ENCODE measurements around the gene JARID2. TPM values are rescaled to one million over a fixed set of nuclear protein-coding genes. Genes with fewer than 3 reads are reported as not detected.

The JARID2 gene
- total and polyA plus RNA-seq, 9 of the 15 experiments (the other 6 are each of a cell fraction or from before 2014, with no cell fraction given): 5.0 to 29.0 (median 15.6) TPM

DNA sequence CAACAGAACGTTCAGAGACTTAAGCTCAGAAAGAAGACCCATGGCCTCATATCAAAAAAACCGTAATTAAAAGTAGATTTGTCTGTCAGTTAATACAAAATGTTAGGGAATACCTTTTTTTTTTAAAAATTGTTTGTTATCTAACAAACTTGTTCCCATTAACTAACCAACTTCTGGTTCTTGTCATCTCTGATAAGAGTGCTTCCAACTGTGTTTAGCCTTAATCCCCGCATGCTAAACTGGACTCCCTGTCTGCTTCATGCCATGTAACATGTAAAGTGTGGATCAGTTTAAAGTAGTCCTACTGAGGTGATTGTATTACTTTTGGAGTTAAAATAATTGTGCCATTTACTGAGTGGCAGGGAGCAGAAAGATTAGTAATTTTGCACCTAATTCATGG is 6.3 kb downstream of the JARID2 start (continued):
- TF ChIP-seq ZNF592 (IDR thresholded peaks at IDR 0.05) (peak; percentile 36; the same call in 1 of the 2 replicates), MECOM (CRISPR knock-in tag; IDR thresholded peaks at IDR 0.05) (no peak), MNT (conservative IDR thresholded peaks at IDR 0.05) (peak in 1 of 2 experiments; percentile 23; a peak in 1 of 4 replicates), CBX3 (IDR thresholded peaks at IDR 0.05; ENCODE audit: borderline replicate concordance in 1 of 2, low read length in 2 of 2) (peak in 1 of 2 experiments; percentile 25; a peak in 1 of 3 replicates), SMARCA4 (IDR thresholded peaks at IDR 0.05) (peak; percentile 70; the same call in 1 of the 2 replicates), CBFA2T2 (conservative IDR thresholded peaks at IDR 0.05) (peak; percentile 49), BCL6 (CRISPR knock-in tag; IDR thresholded peaks at IDR 0.05) (no peak), TAL1 (IDR thresholded peaks at IDR 0.05) (peak; percentile 66), NCOR1 (IDR thresholded peaks at IDR 0.05) (peak; percentile 57), FOSL1 (tag; conservative IDR thresholded peaks at IDR 0.05) (peak; percentile 32; the same call in 1 of the 2 replicates), RBM14 (IDR thresholded peaks at IDR 0.05; ENCODE audit: borderline replicate concordance, insufficient read depth, low read depth, low read length) (no peak), STAT5A (IDR thresholded peaks at IDR 0.05; ENCODE audit: borderline replicate concordance, low read length) (peak; percentile 52), ARID1B (IDR thresholded peaks at IDR 0.05) (peak; percentile 76), ZNF77 (CRISPR knock-in tag; IDR thresholded peaks at IDR 0.05) (no peak)
- TF ChIP-seq, protein P1, sequence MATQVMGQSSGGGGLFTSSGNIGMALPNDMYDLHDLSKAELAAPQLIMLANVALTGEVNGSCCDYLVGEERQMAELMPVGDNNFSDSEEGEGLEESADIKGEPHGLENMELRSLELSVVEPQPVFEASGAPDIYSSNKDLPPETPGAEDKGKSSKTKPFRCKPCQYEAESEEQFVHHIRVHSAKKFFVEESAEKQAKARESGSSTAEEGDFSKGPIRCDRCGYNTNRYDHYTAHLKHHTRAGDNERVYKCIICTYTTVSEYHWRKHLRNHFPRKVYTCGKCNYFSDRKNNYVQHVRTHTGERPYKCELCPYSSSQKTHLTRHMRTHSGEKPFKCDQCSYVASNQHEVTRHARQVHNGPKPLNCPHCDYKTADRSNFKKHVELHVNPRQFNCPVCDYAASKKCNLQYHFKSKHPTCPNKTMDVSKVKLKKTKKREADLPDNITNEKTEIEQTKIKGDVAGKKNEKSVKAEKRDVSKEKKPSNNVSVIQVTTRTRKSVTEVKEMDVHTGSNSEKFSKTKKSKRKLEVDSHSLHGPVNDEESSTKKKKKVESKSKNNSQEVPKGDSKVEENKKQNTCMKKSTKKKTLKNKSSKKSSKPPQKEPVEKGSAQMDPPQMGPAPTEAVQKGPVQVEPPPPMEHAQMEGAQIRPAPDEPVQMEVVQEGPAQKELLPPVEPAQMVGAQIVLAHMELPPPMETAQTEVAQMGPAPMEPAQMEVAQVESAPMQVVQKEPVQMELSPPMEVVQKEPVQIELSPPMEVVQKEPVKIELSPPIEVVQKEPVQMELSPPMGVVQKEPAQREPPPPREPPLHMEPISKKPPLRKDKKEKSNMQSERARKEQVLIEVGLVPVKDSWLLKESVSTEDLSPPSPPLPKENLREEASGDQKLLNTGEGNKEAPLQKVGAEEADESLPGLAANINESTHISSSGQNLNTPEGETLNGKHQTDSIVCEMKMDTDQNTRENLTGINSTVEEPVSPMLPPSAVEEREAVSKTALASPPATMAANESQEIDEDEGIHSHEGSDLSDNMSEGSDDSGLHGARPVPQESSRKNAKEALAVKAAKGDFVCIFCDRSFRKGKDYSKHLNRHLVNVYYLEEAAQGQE (IDR thresholded peaks at IDR 0.05; ENCODE audit: borderline replicate concordance): peak; percentile 17; the same call in 1 of the 2 replicates
- TF ChIP-seq, protein P1 (CRISPR knock-in tag; IDR thresholded peaks at IDR 0.05; ENCODE audit: low read depth): no peak

All from K562 (cell line).